Measurements from ENCODE around the gene UTP18.

UTP18 gene

GRCh38 chr17:51224402-51225262 is 35.7 kb upstream of the UTP18 start:
- no peak for TF ChIP-seq ZBTB7A (IDR thresholded peaks at IDR 0.05; ENCODE audit: low read depth)
- TF ChIP-seq USF1 (IDR thresholded peaks at IDR 0.05) = no peak
- no peak for TF ChIP-seq MAX (IDR thresholded peaks at IDR 0.05)
- TF ChIP-seq TEAD4 (IDR thresholded peaks at IDR 0.05) = no peak
- no peak for TF ChIP-seq NFIC (IDR thresholded peaks at IDR 0.05)
- TF ChIP-seq CREB1 (IDR thresholded peaks at IDR 0.05; ENCODE audit: low read depth) = no peak
- no peak for TF ChIP-seq YY1 (IDR thresholded peaks at IDR 0.05; ENCODE audit: low read depth)
- no peak for TF ChIP-seq FOXM1 (IDR thresholded peaks at IDR 0.05; ENCODE audit: borderline replicate concordance, low read depth)
- TF ChIP-seq TCF12 (IDR thresholded peaks at IDR 0.05; ENCODE audit: low read depth) = no peak
- TF ChIP-seq, protein P1, sequence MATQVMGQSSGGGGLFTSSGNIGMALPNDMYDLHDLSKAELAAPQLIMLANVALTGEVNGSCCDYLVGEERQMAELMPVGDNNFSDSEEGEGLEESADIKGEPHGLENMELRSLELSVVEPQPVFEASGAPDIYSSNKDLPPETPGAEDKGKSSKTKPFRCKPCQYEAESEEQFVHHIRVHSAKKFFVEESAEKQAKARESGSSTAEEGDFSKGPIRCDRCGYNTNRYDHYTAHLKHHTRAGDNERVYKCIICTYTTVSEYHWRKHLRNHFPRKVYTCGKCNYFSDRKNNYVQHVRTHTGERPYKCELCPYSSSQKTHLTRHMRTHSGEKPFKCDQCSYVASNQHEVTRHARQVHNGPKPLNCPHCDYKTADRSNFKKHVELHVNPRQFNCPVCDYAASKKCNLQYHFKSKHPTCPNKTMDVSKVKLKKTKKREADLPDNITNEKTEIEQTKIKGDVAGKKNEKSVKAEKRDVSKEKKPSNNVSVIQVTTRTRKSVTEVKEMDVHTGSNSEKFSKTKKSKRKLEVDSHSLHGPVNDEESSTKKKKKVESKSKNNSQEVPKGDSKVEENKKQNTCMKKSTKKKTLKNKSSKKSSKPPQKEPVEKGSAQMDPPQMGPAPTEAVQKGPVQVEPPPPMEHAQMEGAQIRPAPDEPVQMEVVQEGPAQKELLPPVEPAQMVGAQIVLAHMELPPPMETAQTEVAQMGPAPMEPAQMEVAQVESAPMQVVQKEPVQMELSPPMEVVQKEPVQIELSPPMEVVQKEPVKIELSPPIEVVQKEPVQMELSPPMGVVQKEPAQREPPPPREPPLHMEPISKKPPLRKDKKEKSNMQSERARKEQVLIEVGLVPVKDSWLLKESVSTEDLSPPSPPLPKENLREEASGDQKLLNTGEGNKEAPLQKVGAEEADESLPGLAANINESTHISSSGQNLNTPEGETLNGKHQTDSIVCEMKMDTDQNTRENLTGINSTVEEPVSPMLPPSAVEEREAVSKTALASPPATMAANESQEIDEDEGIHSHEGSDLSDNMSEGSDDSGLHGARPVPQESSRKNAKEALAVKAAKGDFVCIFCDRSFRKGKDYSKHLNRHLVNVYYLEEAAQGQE (IDR thresholded peaks at IDR 0.05; ENCODE audit: low read depth) = no peak
- no peak for TF ChIP-seq EGR1 (IDR thresholded peaks at IDR 0.05)
- no peak for TF ChIP-seq RAD21 (IDR thresholded peaks at IDR 0.05; ENCODE audit: low read depth)
- TF ChIP-seq EP300 (IDR thresholded peaks at IDR 0.05; ENCODE audit: borderline replicate concordance) = no peak
- no peak for TF ChIP-seq TAF1 (IDR thresholded peaks at IDR 0.05; ENCODE audit: low read depth)
- TF ChIP-seq CEBPB (IDR thresholded peaks at IDR 0.05) = no peak

- TF ChIP-seq TCF12 (IDR thresholded peaks at IDR 0.05; ENCODE audit: low read depth) (no peak), MAX (IDR thresholded peaks at IDR 0.05) (no peak), RAD21 (IDR thresholded peaks at IDR 0.05; ENCODE audit: low read depth) (no peak), FOXM1 (IDR thresholded peaks at IDR 0.05; ENCODE audit: borderline replicate concordance, low read depth) (no peak), TEAD4 (IDR thresholded peaks at IDR 0.05) (no peak), CREB1 (IDR thresholded peaks at IDR 0.05; ENCODE audit: low read depth) (no peak), ZBTB7A (IDR thresholded peaks at IDR 0.05; ENCODE audit: low read depth) (no peak), YY1 (IDR thresholded peaks at IDR 0.05; ENCODE audit: low read depth) (no peak), NFIC (IDR thresholded peaks at IDR 0.05) (no peak), EP300 (IDR thresholded peaks at IDR 0.05; ENCODE audit: borderline replicate concordance) (no peak)
Observed at GRCh38 chr17:51228161-51228560, 32.2 kb upstream of the UTP18 start.

DNA sequence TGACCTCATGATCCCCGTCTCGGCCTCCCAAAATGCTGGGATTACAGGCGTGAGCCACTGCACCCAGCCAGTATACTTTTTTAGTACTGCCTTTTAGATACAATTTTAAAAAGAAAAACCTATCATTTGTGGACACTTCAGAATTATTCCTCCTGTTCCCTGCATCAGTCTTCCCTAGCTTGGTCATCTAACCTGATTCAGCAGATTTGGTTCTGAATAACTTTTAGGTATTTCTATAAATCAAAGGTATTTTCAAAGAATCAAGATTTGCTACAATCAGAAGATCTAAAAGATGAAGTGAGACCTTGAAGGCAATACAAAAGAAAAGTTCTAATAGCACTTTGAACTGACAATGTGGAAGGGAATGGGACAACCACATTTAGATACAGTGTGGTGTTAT is 30.5 kb upstream of the UTP18 start:
- TF ChIP-seq MAX (IDR thresholded peaks at IDR 0.05) (no peak), EP300 (IDR thresholded peaks at IDR 0.05; ENCODE audit: borderline replicate concordance) (no peak), TAF1 (IDR thresholded peaks at IDR 0.05; ENCODE audit: low read depth) (no peak), CREB1 (IDR thresholded peaks at IDR 0.05; ENCODE audit: low read depth) (no peak), ZBTB7A (IDR thresholded peaks at IDR 0.05; ENCODE audit: low read depth) (no peak), TCF12 (IDR thresholded peaks at IDR 0.05; ENCODE audit: low read depth) (no peak), YY1 (IDR thresholded peaks at IDR 0.05; ENCODE audit: low read depth) (no peak)

DNA sequence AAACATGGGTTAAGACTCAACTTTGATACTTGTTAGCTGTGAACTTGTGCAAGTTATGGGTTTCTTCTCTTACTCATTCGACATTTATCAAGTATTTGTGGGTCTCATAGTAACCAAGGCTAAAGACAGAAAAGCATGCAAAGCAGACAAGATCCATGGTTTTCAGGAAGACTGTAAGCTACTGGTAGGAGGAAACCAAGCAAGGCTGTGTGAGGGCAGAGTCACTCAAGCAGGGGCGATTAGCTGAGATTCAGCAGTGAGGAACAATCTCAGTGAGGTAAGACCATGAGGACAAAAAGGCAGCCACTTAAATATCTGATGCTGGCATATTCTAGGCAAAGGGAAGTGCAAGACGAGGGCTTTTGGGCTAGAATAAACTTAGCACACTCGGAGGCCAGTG is 30.0 kb upstream of the UTP18 start:
- TF ChIP-seq NFIC (IDR thresholded peaks at IDR 0.05) = no peak

- TF ChIP-seq EGR1 (IDR thresholded peaks at IDR 0.05) (no peak), FOXM1 (IDR thresholded peaks at IDR 0.05; ENCODE audit: borderline replicate concordance, low read depth) (no peak), RAD21 (IDR thresholded peaks at IDR 0.05; ENCODE audit: low read depth) (no peak), EP300 (IDR thresholded peaks at IDR 0.05; ENCODE audit: borderline replicate concordance) (no peak), TAF1 (IDR thresholded peaks at IDR 0.05; ENCODE audit: low read depth) (no peak), TEAD4 (IDR thresholded peaks at IDR 0.05) (no peak), TCF12 (IDR thresholded peaks at IDR 0.05; ENCODE audit: low read depth) (no peak), CREB1 (IDR thresholded peaks at IDR 0.05; ENCODE audit: low read depth) (no peak), YY1 (IDR thresholded peaks at IDR 0.05; ENCODE audit: low read depth) (no peak), ZBTB7A (IDR thresholded peaks at IDR 0.05; ENCODE audit: low read depth) (no peak), MAX (IDR thresholded peaks at IDR 0.05) (no peak), CEBPB (IDR thresholded peaks at IDR 0.05) (no peak)
- TF ChIP-seq, protein P1 (IDR thresholded peaks at IDR 0.05; ENCODE audit: low read depth) = no peak
Observed at GRCh38 chr17:51231999-51232398, 28.3 kb upstream of the UTP18 start.

- no peak for TF ChIP-seq USF1 (IDR thresholded peaks at IDR 0.05)
- TF ChIP-seq, protein P1 (IDR thresholded peaks at IDR 0.05; ENCODE audit: low read depth) = no peak
- no peak for TF ChIP-seq MAX (IDR thresholded peaks at IDR 0.05)
- TF ChIP-seq TEAD4 (IDR thresholded peaks at IDR 0.05) = no peak
- TF ChIP-seq TAF1 (IDR thresholded peaks at IDR 0.05; ENCODE audit: low read depth) = no peak
Observed at GRCh38 chr17:51234162-51234561, 26.2 kb upstream of the UTP18 start.
